Left ventricle myocardium inferior (tissue), 1 donor: ENCODE measurements around the gene IGF2R. TPM values are rescaled to one million over a fixed set of nuclear protein-coding genes. Genes with fewer than 3 reads are reported as not detected.
"Not testable (repeated sequence)": the region's sequence is repeated elsewhere in the genome, so short reads cannot be mapped to it uniquely, and the experiment has no call there.

Source experiments
- DNase-seq: peaks from one replicate; pipeline ENCODE4 v3.0.0-alpha.2; 2020
- H3K27ac ChIP-seq: fragments of 200-600 bp; replicated peaks from 2 replicates; pipeline ENCODE4 v1.8.0; 2021
- H3K27me3 ChIP-seq: fragments of 200-600 bp; 2 replicates; pipeline ENCODE4 v1.8.0; 2021; ENCODE audit warnings: low read depth
- H3K36me3 ChIP-seq: fragments of 200-600 bp; 2 replicates; pipeline ENCODE4 v1.8.0; 2021
- H3K4me1 ChIP-seq: fragments of 200-600 bp; 2 replicates; pipeline ENCODE4 v1.8.0; 2021
- H3K4me3 ChIP-seq: fragments of 200-600 bp; 2 replicates; pipeline ENCODE4 v1.8.0; 2021; ENCODE audit warnings: mild to moderate bottlenecking, moderate library complexity
- H3K9me3 ChIP-seq: fragments of 200-600 bp; replicated peaks from 2 replicates; pipeline ENCODE4 v1.8.0; 2021
- CTCF ChIP-seq: fragments of 200-600 bp; IDR thresholded peaks from 2 replicates; pipeline ENCODE4 v1.8.0; 2021; ENCODE audit warnings: antibody characterized with exemption, mild to moderate bottlenecking, borderline replicate concordance
- intact Hi-C: fragments of 100-400 bp; cut with micrococcal nuclease; formaldehyde crosslinking; loops from one replicate; pipeline ENCODE4 v1.11.0; 2022
- long read RNA-seq: library from polyadenylated mRNA; unstranded; transcript quantifications from one replicate; pipeline ENCODE4 v2.0.0, GENCODE V29; 2021
- total RNA-seq: library from RNA; stranded (reverse); fragmentation: NEBNext Ultra II Directional; extraction: Animal tissue kit (Norgen Biotek cat#: 25700); gene quantifications from one replicate; pipeline ENCODE4 v1.2.1, GENCODE V29; 2021
- donor health status: DM: no; HTN: yes; CAD: no; lungs with severe emphysema.

IGF2R gene, protein sequence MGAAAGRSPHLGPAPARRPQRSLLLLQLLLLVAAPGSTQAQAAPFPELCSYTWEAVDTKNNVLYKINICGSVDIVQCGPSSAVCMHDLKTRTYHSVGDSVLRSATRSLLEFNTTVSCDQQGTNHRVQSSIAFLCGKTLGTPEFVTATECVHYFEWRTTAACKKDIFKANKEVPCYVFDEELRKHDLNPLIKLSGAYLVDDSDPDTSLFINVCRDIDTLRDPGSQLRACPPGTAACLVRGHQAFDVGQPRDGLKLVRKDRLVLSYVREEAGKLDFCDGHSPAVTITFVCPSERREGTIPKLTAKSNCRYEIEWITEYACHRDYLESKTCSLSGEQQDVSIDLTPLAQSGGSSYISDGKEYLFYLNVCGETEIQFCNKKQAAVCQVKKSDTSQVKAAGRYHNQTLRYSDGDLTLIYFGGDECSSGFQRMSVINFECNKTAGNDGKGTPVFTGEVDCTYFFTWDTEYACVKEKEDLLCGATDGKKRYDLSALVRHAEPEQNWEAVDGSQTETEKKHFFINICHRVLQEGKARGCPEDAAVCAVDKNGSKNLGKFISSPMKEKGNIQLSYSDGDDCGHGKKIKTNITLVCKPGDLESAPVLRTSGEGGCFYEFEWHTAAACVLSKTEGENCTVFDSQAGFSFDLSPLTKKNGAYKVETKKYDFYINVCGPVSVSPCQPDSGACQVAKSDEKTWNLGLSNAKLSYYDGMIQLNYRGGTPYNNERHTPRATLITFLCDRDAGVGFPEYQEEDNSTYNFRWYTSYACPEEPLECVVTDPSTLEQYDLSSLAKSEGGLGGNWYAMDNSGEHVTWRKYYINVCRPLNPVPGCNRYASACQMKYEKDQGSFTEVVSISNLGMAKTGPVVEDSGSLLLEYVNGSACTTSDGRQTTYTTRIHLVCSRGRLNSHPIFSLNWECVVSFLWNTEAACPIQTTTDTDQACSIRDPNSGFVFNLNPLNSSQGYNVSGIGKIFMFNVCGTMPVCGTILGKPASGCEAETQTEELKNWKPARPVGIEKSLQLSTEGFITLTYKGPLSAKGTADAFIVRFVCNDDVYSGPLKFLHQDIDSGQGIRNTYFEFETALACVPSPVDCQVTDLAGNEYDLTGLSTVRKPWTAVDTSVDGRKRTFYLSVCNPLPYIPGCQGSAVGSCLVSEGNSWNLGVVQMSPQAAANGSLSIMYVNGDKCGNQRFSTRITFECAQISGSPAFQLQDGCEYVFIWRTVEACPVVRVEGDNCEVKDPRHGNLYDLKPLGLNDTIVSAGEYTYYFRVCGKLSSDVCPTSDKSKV (N-terminal part only)
- 66.8 TPM for total RNA-seq
- long read RNA-seq, full-length matches to known transcripts, result 7 of 75 reads
- long read RNA-seq, partial matches to known transcripts, result 63 of 75 reads
- long read RNA-seq, other reads (novel, unspliced or antisense), result 5 of 75 reads

- peak within 1 kb of the TSS; percentile 94 for H3K4me3 ChIP-seq
- peak; percentile 94 for DNase-seq
- peaks cover 55% of the 10 kb centered on the region for H3K4me1 ChIP-seq
- H3K27me3 ChIP-seq, result no peaks in the 10 kb centered on the region
- peak; percentile 31 for TF ChIP-seq CTCF
- peak within 1 kb of the TSS; percentile 93 for H3K27ac ChIP-seq
- intact Hi-C loops, result no loop called here
- H3K9me3 ChIP-seq, result no peaks in the 10 kb centered on the region
- no peaks in the 10 kb centered on the region for H3K36me3 ChIP-seq
These were observed at the start of gene IGF2R for GRCh38 chr6:159968295-159969203. TSS of gene IGF2R (plus strand) at chr6:159969082. CDS start at chr6:159969247, 165 bp downstream.

- Histone ChIP-seq H3K27me3 (no peaks in the 10 kb centered on the region), H3K36me3 (no peaks in the 10 kb centered on the region), H3K9me3 (peaks cover 11% of the 10 kb centered on the region), H3K4me3 (no peak overlapping the region), H3K27ac (no peak overlapping the region), H3K4me1 (no peaks in the 10 kb centered on the region)
- no peak for DNase-seq
- no peak for TF ChIP-seq CTCF
- intact Hi-C loops, result no loop called here
These were observed 49.1 kb upstream of the IGF2R start for GRCh38 chr6:159919800-159920199.

DNA sequence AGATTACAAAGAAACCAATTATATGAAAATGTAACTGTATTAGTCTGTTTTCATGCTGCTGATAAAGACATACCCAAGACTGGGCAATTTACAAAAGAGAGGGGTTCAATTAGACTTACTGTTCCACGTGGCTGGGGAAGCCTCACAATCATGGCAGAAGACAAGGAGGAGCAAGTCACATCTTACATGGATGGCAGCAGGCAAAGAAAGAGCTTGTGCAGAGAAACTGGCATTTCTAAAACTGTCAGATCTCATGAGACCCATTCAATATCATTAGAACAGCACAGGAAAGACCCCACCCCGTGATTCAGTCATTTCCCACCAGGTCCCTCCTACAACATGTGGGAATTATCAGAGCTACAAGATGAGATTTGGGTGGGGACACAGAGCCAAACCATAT is 44.7 kb upstream of the IGF2R start:
- DNase-seq, H3K4me1 ChIP-seq, H3K27me3 ChIP-seq, intact Hi-C loops, H3K36me3 ChIP-seq, H3K27ac ChIP-seq, H3K4me3 ChIP-seq: not testable (repeated sequence)
- peaks cover 11% of the 10 kb centered on the region for H3K9me3 ChIP-seq

- Histone ChIP-seq H3K9me3 (peaks cover 11% of the 10 kb centered on the region), H3K36me3 (no peaks in the 10 kb centered on the region), H3K27ac (no peak overlapping the region), H3K4me1 (peaks cover 12% of the 10 kb centered on the region), H3K27me3 (no peaks in the 10 kb centered on the region), H3K4me3 (no peak overlapping the region)
- intact Hi-C loops, result no loop called here
- DNase-seq, result no peak
- no peak for TF ChIP-seq CTCF
These were observed 42.2 kb upstream of the IGF2R start for GRCh38 chr6:159926542-159927203.

- intact Hi-C loops, result no loop called here
- no peak for DNase-seq
- Histone ChIP-seq H3K9me3 (no peaks in the 10 kb centered on the region), H3K27me3 (no peaks in the 10 kb centered on the region), H3K36me3 (no peaks in the 10 kb centered on the region), H3K4me1 (peaks cover 12% of the 10 kb centered on the region), H3K4me3 (no peak overlapping the region), H3K27ac (no peak overlapping the region)
- no peak for TF ChIP-seq CTCF
These were observed 39.1 kb upstream of the IGF2R start for GRCh38 chr6:159929819-159930218.
